Stimulated activated CD4-positive, alpha-beta T cell treated with anti-CD3 and anti-CD28 coated beads, Interleukin-15, amount 100 ng/mL, for 24 hours (primary cell): Measurements from ENCODE around the gene NCBP1.
A peak's percentile ranks its signal among the peaks of the same experiment; 100 is the strongest.
"Not testable (repeated sequence)": the region's sequence is repeated elsewhere in the genome, so short reads cannot be mapped to it uniquely, and the experiment has no call there.

Experiments
- DNase-seq: peaks from one replicate; pipeline ENCODE4 v3.0.0-alpha.2; 2020

The NCBP1 gene

DNA sequence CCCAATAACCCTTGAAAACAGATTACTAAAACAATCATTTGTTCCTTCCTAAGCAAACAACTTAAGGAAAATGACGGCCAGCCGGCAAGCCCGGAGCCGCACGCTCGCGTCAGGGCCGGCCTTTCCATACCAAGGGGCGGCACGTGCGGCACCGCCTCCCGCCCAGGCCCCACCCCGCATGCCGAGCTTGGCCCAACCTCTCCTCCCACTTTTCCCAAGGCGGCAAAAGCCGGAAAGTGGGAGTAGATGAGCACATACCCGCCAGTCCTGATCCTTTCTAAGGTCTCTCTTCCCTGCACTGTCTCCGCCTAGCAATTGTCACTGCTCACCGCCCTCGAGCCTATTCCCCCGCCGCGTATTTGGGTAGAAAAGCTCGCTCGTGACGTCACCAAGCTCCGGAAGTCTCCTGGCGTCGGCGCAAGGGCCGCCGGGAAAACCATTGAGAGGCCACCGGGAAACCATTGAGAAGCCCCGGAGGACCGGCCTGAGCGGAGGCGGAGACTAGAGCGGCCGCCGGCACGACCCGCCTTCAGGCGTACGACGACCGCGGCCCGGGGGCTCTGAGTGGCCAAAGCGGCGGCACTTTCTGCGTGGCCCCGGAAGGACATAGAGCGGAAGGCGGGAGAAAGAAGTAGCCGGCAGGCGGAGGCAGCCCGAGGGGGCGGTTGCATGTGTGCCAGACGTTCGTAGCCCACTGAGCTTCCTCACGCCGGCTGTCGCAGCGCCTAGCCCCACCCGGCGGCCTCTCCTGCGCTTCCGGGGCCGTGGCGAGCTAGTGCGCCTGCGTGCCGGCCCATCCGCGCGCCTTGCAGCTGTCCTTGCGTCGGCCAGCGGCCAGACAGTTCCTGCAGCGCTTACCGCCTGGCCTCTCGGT lies at the start of gene NCBP1, which contains the start of gene TSTD2:
NCBP1 (plus strand) TSS at position 837 of the 874 bp plus-strand sequence. CDS start 61 bp downstream, outside the sequence.
TSTD2 (minus strand) TSS at position 384 of the 874 bp plus-strand sequence. CDS start 5,806 bp downstream, outside the sequence.
- DNase-seq = peak; percentile 97

DNA sequence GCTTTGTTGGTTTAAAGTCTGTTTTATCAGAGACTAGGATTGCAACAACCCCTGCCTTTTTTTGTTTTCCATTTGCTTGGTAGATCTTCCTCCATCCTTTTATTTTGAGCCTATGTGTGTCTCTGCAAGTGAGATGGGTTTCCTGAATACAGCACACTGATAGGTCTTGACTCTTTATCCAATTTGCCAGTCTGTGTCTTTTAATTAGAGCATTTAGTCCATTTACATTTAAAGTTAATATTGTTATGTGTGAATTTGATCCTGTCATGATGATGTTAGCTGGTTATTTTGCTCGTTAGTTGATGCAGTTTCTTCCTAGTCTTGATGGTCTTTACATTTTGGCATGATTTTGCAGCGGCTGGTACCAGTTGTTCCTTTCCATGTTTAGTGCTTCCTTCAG lies 48.8 kb upstream of the NCBP1 start:
- not testable (repeated sequence) for DNase-seq

GRCh38 chr9:97586909-97587308 lies 46.7 kb upstream of the NCBP1 start:
- not testable (repeated sequence) for DNase-seq

DNA sequence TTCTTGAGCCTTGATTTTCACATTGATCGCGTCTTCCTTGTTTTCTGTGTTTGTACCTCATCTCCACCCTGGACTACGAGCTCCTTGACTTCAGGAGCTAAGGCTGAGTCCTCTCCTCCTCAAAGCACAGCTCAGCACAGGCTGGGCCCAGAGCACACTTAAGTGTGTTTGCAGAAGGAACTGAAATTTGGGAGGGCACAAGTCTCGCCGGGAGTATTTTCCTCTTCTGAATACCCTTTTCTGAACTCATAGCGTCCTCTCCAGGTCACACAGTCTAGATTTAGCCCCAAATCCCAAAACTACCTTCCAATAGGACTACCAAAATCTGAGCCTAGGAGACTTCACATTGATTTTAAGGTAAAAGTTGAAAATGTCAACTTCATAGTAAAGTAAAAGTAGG lies 42.1 kb upstream of the NCBP1 start:
- no peak for DNase-seq

DNA sequence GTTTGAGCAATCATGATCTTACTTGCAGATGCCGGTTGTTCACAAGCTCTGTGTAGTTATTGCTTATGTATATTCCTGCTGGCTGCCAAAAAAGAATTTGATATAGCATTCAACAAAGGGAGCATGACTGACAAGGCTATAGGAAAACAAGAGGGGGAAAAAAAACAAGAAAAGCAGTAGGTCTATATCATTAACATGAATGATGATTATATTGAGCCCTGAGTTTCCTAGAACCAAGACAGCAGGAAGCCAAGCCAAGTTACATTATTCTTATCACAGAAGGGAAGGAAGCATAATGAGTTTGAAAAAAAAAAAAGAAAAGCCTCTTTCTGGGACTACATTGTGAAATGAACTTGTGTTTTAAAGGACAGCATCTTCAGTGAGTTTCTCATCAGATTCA lies 41.5 kb upstream of the NCBP1 start:
- DNase-seq = no peak

- no peak for DNase-seq
Observed at GRCh38 chr9:97593960-97594359, 39.7 kb upstream of the NCBP1 start.

DNA sequence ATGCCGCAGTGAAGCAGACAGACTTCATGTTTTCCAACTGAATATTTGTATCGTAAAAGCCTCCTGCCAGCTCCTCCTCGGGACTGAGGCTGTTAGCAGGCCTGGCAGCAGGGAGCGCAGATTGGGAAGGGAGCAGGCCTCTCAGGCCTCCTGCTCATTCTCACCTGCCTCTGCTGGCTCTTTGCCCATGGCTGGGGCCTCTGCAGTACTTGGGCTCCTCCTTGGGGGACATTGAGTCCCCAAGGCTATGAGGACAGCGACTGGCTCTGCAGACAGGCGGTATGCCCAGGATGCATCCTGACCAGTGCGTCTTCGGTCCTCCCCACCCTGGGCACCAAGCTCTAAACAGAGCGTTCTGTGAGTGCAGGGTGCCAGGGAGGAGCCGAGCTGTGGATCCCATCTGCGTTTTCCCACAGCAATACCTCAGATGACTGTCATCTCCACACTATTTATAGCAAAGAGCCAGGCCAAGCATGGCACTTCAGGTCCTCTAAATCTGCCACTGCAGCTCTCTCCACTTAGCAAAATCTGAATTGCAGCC lies 39.2 kb upstream of the NCBP1 start:
- no peak for DNase-seq

DNA sequence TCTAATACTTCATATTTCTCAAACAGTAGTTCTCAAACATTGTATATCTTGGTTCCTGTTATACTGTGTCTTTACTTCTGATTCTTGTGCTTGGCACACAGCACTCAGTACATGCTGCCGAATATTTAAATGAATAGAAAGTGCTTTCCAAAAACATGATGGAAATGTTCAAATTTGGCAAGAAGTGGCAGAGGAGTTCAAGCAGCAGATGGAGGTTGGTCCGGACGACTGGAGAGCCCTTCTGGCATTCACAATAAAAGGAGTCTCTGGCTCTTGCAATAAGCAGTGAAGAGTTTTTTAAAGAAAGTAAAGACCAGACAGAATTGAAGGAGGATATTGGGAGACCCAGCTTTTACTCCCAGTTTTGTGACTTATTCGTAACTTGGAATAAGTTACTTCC lies 36.7 kb upstream of the NCBP1 start:
- no peak for DNase-seq

DNA sequence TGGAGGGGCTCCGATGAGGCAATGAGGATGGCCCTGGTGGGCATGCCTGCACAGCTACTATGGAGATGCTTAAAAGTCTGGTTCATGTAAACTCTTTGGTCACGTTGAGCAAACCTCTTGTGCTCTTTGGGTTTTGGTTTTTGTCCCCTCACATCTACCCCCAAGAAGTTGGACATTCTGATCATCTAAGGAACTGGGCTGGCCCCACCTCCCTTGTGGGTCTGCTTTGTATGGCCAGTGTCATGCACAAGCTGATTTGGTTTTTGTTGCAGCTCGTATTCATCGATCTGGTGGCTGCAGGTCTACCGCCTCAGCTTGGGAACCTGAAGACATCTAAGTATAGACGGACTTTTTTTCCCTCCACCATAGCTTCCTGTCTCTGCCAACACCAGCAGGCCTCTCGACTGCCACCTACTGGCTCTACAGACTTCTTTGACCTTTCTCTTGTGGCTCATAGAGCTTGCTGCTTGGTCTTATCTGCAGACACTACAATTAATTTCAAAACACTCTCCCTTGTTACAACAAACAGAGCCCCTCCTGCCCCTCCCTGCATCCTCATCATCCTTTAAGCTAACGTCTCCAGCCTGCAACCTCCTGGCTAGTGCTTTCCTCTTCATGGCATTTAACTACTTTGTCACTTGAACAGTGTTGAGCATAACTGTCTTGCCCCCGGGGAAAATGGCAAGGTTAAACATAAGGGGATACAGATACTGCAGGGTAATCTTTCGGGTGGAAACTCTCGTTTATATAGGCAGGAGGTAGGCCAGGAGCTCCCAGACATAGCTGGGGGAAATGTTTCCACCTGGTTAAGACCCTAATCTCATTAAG lies 34.9 kb upstream of the NCBP1 start:
- DNase-seq = peak; percentile 81

GRCh38 chr9:97599314-97599846 lies 34.2 kb upstream of the NCBP1 start:
- DNase-seq = no peak

DNA sequence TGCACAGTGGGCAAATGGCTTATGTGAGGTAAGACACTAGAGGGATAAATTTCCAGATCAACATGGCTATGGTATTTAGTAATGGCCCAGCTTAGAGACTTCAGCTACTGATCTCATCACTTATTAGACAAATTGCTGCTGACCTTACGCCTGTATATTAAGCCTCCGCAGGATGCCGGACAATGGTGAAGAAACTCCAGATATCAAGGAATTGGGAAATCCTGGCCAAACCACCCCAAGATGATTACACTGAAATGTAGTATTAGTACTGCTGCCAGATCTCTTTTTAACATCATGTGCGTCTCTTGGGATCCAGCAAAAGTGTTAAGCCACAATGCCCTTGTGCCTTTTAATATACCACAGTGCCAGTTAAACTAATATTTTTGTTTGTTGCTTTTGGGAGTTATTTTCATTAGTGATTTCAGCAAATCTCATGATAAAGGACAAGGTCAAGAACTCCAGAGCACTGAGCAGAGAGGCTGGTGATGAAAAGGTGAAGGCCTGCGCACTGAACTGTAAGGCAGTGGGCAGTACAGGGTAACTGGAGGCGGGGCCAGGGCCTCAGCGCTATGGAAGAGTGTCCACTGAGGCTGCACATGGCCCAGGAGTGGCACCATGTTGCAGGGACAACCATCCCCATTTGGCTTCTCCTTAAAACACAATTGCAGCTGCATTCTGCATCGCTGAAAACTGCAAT lies 32.9 kb upstream of the NCBP1 start:
- no peak for DNase-seq

DNA sequence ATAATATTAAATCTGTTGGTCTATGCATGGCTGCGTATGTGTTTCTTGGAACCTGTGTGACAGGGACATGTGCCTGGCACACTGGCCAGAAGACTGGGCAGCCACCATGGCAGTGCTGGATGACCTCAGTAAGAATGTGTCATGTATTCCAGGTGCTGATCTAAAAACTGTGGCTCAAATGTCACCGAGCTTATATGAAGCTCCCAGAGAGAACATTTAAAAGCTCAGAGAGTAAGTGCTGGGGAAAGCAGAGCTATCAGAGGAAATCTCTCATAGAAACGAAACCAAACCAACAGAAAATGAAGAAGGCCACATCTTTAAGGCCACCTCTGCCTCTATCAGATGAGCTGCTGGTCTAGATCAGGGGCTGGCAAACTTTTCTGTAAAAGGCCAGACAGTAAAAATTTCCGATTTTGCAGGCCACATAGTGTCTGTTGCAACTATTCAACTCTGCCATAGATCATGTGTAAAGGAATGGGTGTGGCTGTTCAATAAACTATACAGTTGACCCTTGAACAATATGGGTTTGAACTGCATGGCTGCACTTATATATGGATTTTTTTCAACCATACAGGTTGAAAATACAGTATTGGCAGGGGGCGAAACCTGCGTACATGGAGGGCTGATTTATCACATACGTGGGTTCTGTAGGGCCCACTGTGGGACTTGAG lies 32.3 kb upstream of the NCBP1 start:
- no peak for DNase-seq

- DNase-seq = no peak
Observed at GRCh38 chr9:97602430-97602829, 31.2 kb upstream of the NCBP1 start.

DNA sequence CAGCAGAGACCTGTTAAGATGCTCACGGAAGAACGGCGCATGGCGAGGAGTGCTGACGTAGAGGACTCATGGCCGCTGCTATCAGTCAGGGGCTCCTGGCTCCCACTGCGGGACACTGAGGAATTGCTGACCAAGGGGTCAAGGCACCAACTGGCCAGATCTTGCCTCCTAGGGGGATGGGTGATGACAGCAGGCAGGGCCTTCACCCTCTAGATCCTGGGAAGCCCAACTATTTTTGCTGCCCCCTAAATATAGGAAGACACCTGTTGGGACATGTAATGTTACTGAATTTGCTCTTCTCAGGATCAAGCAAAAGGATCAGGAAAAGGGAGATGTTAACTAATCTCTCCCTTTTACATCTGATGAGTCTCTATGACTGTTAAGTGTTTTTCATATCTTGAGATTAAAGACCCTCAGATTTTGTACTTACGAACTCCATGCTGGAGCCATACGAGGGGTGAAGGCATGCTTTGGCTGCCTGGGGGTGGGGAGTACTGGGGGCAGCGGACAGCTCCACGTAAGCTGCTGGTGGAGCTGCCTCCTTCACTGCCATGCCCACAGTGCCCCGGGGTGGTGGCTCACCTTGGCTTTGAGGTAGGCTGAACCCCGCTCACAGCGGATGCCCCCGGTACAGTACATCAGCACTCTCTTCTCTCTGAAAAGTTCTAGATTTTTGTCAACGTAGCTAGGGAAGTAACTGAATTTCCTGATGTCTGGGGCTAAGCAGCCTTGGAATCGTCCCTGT lies 28.5 kb upstream of the NCBP1 start:
- DNase-seq = no peak

DNA sequence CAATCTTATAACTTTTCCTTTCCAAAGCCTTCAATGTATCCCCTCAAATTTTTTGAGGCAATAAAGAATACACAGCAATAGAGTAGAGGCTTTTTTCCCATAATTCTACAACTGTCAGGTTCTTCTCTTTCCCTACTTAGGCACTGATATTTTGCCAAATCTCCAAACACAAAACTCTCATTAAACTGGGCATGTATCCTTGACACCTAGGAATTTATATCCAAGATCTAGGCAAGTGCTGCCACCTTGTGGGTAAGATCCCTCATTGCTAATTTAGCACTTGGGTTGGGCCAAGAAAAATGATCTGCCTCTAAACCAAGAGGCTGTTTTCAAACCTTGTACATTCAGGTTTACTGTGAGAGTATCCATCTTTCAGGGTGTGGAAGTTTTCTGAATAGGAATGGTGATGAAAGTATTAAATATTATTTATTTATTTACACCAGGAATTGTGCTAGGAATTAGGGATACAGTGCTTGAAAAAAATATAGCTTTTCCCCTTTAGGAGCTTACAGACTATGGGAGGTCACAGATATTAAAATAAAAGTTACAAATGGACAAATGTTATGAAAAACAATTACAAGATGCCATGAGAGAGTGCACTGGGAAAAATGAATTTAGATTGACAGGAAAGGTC lies 18.1 kb upstream of the NCBP1 start:
- DNase-seq = peak; percentile 67

- DNase-seq = no peak
Observed at GRCh38 chr9:97617939-97618416, 15.6 kb upstream of the NCBP1 start.

- DNase-seq = not testable (repeated sequence)
Observed at GRCh38 chr9:97620063-97620462, 13.6 kb upstream of the NCBP1 start.

GRCh38 chr9:97622483-97622882 lies 11.1 kb upstream of the NCBP1 start:
- DNase-seq = not testable (repeated sequence)

GRCh38 chr9:97623946-97624345 lies 9.7 kb upstream of the NCBP1 start:
- no peak for DNase-seq

- DNase-seq = no peak
Observed at GRCh38 chr9:97625620-97626019, 8.0 kb upstream of the NCBP1 start.

- DNase-seq = no peak
Observed at GRCh38 chr9:97627624-97628023, 6.0 kb upstream of the NCBP1 start.
